HG03039 (cell line): ENCODE measurements around the gene ARMC8.

Source experiments
- ATAC-seq: cut with Tn5 transposase; IDR thresholded peaks from one replicate; pipeline ENCODE4 v1.9.1; 2021; ENCODE audit warnings: mild to moderate bottlenecking, moderate library complexity; ENCODE audit not compliant: unreplicated experiment

ARMC8 gene

GRCh38 chr3:138197058-138197457 is 10.0 kb downstream of the ARMC8 start:
- ATAC-seq: no peak

GRCh38 chr3:138197524-138197923 is 10.4 kb downstream of the ARMC8 start:
- ATAC-seq: no peak

- no peak for ATAC-seq
Measured at GRCh38 chr3:138199851-138200250, 12.8 kb downstream of the ARMC8 start.

- ATAC-seq: no peak
Measured at GRCh38 chr3:138200424-138200823, 13.3 kb downstream of the ARMC8 start.

- no peak for ATAC-seq
Measured at GRCh38 chr3:138202945-138203701, 16.0 kb downstream of the ARMC8 start.

GRCh38 chr3:138203938-138204337 is 16.8 kb downstream of the ARMC8 start:
- no peak for ATAC-seq

GRCh38 chr3:138205527-138205926 is 18.4 kb downstream of the ARMC8 start:
- no peak for ATAC-seq

- no peak for ATAC-seq
Measured at GRCh38 chr3:138206196-138206595, 19.1 kb downstream of the ARMC8 start.

- ATAC-seq: no peak
Measured at GRCh38 chr3:138210528-138210927, 23.4 kb downstream of the ARMC8 start.

- ATAC-seq: no peak
Measured at GRCh38 chr3:138213398-138214085, 26.4 kb downstream of the ARMC8 start.

- no peak for ATAC-seq
Measured at GRCh38 chr3:138219255-138219654, 32.2 kb downstream of the ARMC8 start.

- no peak for ATAC-seq
Measured at GRCh38 chr3:138220242-138220641, 33.1 kb downstream of the ARMC8 start.

GRCh38 chr3:138220788-138221187 is 33.7 kb downstream of the ARMC8 start:
- no peak for ATAC-seq

GRCh38 chr3:138222131-138222941 is 35.2 kb downstream of the ARMC8 start:
- ATAC-seq: no peak

GRCh38 chr3:138222942-138223287 is 35.8 kb downstream of the ARMC8 start:
- no peak for ATAC-seq

GRCh38 chr3:138227650-138228049 is 40.5 kb downstream of the ARMC8 start:
- no peak for ATAC-seq

GRCh38 chr3:138230525-138230924 is 43.4 kb downstream of the ARMC8 start:
- no peak for ATAC-seq

GRCh38 chr3:138232705-138233364 is 45.7 kb downstream of the ARMC8 start:
- no peak for ATAC-seq

GRCh38 chr3:138234401-138235179 is 47.5 kb downstream of the ARMC8 start:
- no peak for ATAC-seq

- no peak for ATAC-seq
Measured at GRCh38 chr3:138238711-138239110, 51.6 kb downstream of the ARMC8 start.
